HK-2 (cell line): ENCODE data around the gene GTF2A1.
A peak's percentile ranks its signal among the peaks of the same experiment; 100 is the strongest.

ENCODE experiments used
- DNase-seq: peaks from one replicate; pipeline ENCODE4 v3.0.0-alpha.2; 2018; ENCODE audit not compliant: unreplicated experiment

Gene GTF2A1

GRCh38 chr14:81137316-81137715, 83.4 kb downstream of the GTF2A1 start:
- peak; percentile 81 for DNase-seq

GRCh38 chr14:81133400-81133799, 87.4 kb downstream of the GTF2A1 start:
- no peak for DNase-seq

GRCh38 chr14:81132468-81132867, 88.3 kb downstream of the GTF2A1 start:
- no peak for DNase-seq

GRCh38 chr14:81129242-81129641, 91.5 kb downstream of the GTF2A1 start:
- no peak for DNase-seq

DNA sequence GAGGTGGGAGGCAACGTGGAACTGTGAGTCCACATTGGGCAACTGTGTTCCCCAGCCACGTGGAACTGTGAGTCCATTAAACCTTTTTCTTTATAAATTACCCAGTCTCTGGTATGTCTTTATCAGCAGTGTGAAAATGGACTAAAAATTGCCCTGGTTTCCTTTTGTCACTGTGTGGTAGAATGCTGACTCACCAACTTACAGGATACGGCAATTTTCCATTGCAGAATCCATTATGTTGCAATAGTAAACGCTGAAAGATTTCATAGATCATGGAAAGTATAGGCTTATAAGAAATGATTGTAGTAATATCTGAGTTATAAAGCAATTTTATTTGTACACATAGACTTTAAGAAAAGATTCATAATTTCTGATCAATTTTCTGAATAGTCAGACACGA, 93.0 kb downstream of the GTF2A1 start:
- DNase-seq = no peak

- no peak for DNase-seq
Observed at GRCh38 chr14:81125536-81125935, 95.2 kb downstream of the GTF2A1 start.
